Immature natural killer cell (primary cell): Measurements from ENCODE around the gene ATXN1L. TPM values are rescaled to one million over a fixed set of nuclear protein-coding genes. Genes with fewer than 3 reads are reported as not detected.
A peak's percentile ranks its signal among the peaks of the same experiment; 100 is the strongest.

Experiments used
- DNase-seq, 3 donors: peaks; one replicate each; pipeline ENCODE4 v3.0.0; 2022; ENCODE audit warnings: mixed read lengths in 1 of 3
- H3K27ac Mint-ChIP-seq, 6 donors: one replicate each; pipeline ENCODE4 v1.8.0; 2020; ENCODE audit warnings: mixed read lengths in 6 of 6, mild to moderate bottlenecking in 5 of 6, inconsistent platforms in 4 of 6, moderate library complexity in 3 of 6
- H3K27me3 Mint-ChIP-seq, 3 donors: one replicate each; pipeline ENCODE4 v1.8.0; 2020 to 2021; ENCODE audit warnings: low read depth in 3 of 3, mild to moderate bottlenecking in 3 of 3, mixed read lengths in 3 of 3, moderate library complexity in 3 of 3, inconsistent platforms in 1 of 3
- H3K36me3 Mint-ChIP-seq, 3 donors: one replicate each; pipeline ENCODE4 v1.8.0; 2020; ENCODE audit warnings: mixed read lengths in 3 of 3, inconsistent platforms in 2 of 3, mild to moderate bottlenecking in 2 of 3
- H3K4me1 Mint-ChIP-seq, 2 donors: one replicate each; pipeline ENCODE4 v1.8.0; 2020; ENCODE audit warnings: inconsistent platforms in 2 of 2, mild to moderate bottlenecking in 2 of 2, mixed read lengths in 2 of 2, moderate library complexity in 1 of 2
- H3K4me3 Mint-ChIP-seq, 5 donors: one replicate each; pipeline ENCODE4 v1.8.0; 2020; ENCODE audit warnings: mild to moderate bottlenecking in 5 of 5, mixed read lengths in 5 of 5, inconsistent platforms in 3 of 5, moderate library complexity in 3 of 5
- H3K9me3 Mint-ChIP-seq, 6 donors: one replicate each; pipeline ENCODE4 v1.8.0; 2020; ENCODE audit warnings: mild to moderate bottlenecking in 6 of 6, mixed read lengths in 6 of 6, inconsistent platforms in 4 of 6, moderate library complexity in 3 of 6
- polyA plus RNA-seq, 3 donors: library from polyadenylated mRNA; unstranded; fragments of 300-500 nt; fragmentation: Illumina TruSeq; gene quantifications; one replicate each; pipeline ENCODE4 v1.2.3, GENCODE V29; 2021

ATXN1L gene
- polyA plus RNA-seq, 3 donors from 2014 or later, result 9.6 to 18.6 (median 9.8) TPM

- Mint-ChIP-seq H3K27ac (peak within 1 kb of the TSS; percentile 91 to 98 (median 94)), H3K4me1 (peaks cover 48 to 56% of the 10 kb centered on the region in 2 donors)
Measured at GRCh38 chr16:71883849-71884638, 38.3 kb downstream of the ATXN1L start, which contains the start of gene ZNF821. Gene ZNF821 (minus strand): TSS chr16:71884182. CDS start chr16:71879946, 4,236 bp downstream.

DNA sequence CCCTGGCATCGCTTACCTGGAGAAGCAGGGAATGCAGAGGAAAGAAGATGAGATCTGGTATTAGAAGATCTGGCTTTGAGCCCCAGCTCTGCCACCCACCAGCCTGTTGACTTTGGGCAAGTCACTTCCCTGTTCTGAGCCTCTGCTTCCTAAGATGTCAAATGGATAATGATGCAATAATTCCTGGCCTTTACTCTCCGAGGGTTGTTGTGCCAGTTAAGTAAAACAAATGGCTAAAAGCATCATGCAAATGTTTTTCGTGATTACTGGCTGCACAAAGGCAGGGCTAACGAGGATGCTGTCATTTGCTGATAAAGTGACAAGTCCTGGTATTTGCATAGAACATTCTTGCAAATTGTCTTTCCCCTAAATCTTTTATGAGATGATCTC lies 39.5 kb downstream of the ATXN1L start:
- Mint-ChIP-seq H3K27ac (peak overlapping the region; percentile 68 to 96 (median 78)), H3K4me1 (peaks cover 41 to 44% of the 10 kb centered on the region in 2 donors)
- DNase-seq, result no peak

More at GRCh38 chr16:71883849-71884638, 38.3 kb downstream of the ATXN1L start, which contains the start of gene ZNF821:
- H3K36me3 Mint-ChIP-seq, result peaks cover 5 to 10% (median 8%) of the 10 kb centered on the region in 3 donors
- peak; percentile 76 to 81 (median 77) for DNase-seq
- H3K4me3 Mint-ChIP-seq, result peak within 1 kb of the TSS; percentile 93 to 96 (median 95)
- peaks cover 6 to 20% (median 17%) of the 10 kb centered on the region in 3 donors for H3K27me3 Mint-ChIP-seq
- no peaks in the 10 kb centered on the region for H3K9me3 Mint-ChIP-seq

GRCh38 chr16:71889147-71889546 lies 43.4 kb downstream of the ATXN1L start:
- Mint-ChIP-seq H3K36me3 (peaks cover 0 to 4% (median 0%) of the 10 kb centered on the region in 3 donors), H3K4me1 (peaks cover 14 to 19% of the 10 kb centered on the region in 2 donors), H3K27ac (no peak overlapping the region), H3K9me3 (no peaks in the 10 kb centered on the region), H3K4me3 (no peak overlapping the region), H3K27me3 (peaks cover 3 to 11% (median 11%) of the 10 kb centered on the region in 3 donors)
- DNase-seq, result no peak

More for the DNA sequence above, 39.5 kb downstream of the ATXN1L start:
- H3K9me3 Mint-ChIP-seq, result no peaks in the 10 kb centered on the region
- peaks cover 0 to 4% (median 0%) of the 10 kb centered on the region in 3 donors for H3K36me3 Mint-ChIP-seq
- peaks cover 6 to 20% (median 17%) of the 10 kb centered on the region in 3 donors for H3K27me3 Mint-ChIP-seq
- peak overlapping the region; percentile 93 to 96 (median 95) for H3K4me3 Mint-ChIP-seq

GRCh38 chr16:71893888-71894228 lies 48.1 kb downstream of the ATXN1L start:
- H3K27me3 Mint-ChIP-seq, result peaks cover 9 to 20% (median 17%) of the 10 kb centered on the region in 3 donors
- no peaks in the 10 kb centered on the region for H3K9me3 Mint-ChIP-seq
- peak overlapping the region; percentile 95 to 98 (median 97) for H3K4me3 Mint-ChIP-seq
- no peak for DNase-seq
- H3K36me3 Mint-ChIP-seq, result no peaks in the 10 kb centered on the region
- H3K27ac Mint-ChIP-seq, result peak overlapping the region; percentile 94 to 98 (median 97)
- peaks cover 26 to 31% of the 10 kb centered on the region in 2 donors for H3K4me1 Mint-ChIP-seq

DNA sequence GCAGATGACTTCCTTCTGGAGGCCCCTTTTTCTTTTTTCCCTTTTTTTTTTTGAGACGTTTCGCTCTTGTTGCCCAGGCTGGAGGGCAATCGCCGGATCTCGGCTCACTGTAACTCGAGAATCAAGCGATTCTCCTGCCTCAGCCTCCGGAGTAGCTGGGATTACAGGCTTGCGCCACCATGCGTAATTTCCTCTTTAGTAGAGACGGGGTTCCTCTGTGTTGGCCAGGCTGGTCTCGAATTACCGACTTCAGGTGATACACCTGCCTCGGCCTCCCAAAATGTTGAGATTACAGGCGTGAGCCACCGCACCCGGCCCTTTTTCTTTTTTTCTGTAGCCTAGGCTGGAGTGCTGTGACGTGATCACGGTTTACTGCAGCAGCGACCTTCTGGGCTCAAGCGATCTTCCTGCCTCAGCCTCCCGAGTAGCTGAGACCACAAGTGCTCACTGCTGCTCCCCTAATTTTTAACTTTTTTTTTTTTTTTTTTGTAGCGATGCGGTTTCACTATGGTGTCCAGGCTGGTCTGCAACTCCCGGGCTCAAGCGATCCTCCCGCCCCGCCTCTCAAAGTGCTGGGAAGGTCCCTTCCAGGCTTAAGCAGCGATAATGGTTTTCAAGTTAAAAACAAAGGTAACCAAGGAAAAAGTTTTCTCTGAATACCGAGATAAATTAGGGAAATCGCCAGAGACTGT lies 48.6 kb downstream of the ATXN1L start:
- peak overlapping the region; percentile 95 to 98 (median 97) for H3K4me3 Mint-ChIP-seq
- peak; percentile 38 to 46 (median 45) for DNase-seq
- H3K27ac Mint-ChIP-seq, result peak overlapping the region; percentile 94 to 98 (median 97)
- no peaks in the 10 kb centered on the region for H3K9me3 Mint-ChIP-seq
- H3K27me3 Mint-ChIP-seq, result peaks cover 9 to 20% (median 17%) of the 10 kb centered on the region in 3 donors
- no peaks in the 10 kb centered on the region for H3K36me3 Mint-ChIP-seq
- H3K4me1 Mint-ChIP-seq, result peaks cover 31 to 36% of the 10 kb centered on the region in 2 donors

- H3K4me1 Mint-ChIP-seq, result peaks cover 36 to 43% of the 10 kb centered on the region in 2 donors
- DNase-seq, result peak; percentile 97 to 98 (median 97)
- H3K27ac Mint-ChIP-seq, result peak within 1 kb of the TSS; percentile 94 to 98 (median 97)
- H3K27me3 Mint-ChIP-seq, result peaks cover 9 to 20% (median 17%) of the 10 kb centered on the region in 3 donors
- no peaks in the 10 kb centered on the region for H3K36me3 Mint-ChIP-seq
- peak within 1 kb of the TSS; percentile 95 to 98 (median 97) for H3K4me3 Mint-ChIP-seq
- H3K9me3 Mint-ChIP-seq, result no peaks in the 10 kb centered on the region
Measured at GRCh38 chr16:71894921-71895678, 49.3 kb downstream of the ATXN1L start, which contains the start of gene IST1. Gene IST1 (plus strand): TSS chr16:71895531. CDS start chr16:71915641, 20,110 bp downstream.

- peak overlapping the region; percentile 95 to 98 (median 97) for H3K4me3 Mint-ChIP-seq
- peak overlapping the region; percentile 94 to 98 (median 97) for H3K27ac Mint-ChIP-seq
- no peaks in the 10 kb centered on the region for H3K36me3 Mint-ChIP-seq
- peaks cover 9 to 20% (median 17%) of the 10 kb centered on the region in 3 donors for H3K27me3 Mint-ChIP-seq
- H3K9me3 Mint-ChIP-seq, result no peaks in the 10 kb centered on the region
- no peak for DNase-seq
- peaks cover 40 to 50% of the 10 kb centered on the region in 2 donors for H3K4me1 Mint-ChIP-seq
Measured at GRCh38 chr16:71895679-71896365, 50.0 kb downstream of the ATXN1L start.

DNA sequence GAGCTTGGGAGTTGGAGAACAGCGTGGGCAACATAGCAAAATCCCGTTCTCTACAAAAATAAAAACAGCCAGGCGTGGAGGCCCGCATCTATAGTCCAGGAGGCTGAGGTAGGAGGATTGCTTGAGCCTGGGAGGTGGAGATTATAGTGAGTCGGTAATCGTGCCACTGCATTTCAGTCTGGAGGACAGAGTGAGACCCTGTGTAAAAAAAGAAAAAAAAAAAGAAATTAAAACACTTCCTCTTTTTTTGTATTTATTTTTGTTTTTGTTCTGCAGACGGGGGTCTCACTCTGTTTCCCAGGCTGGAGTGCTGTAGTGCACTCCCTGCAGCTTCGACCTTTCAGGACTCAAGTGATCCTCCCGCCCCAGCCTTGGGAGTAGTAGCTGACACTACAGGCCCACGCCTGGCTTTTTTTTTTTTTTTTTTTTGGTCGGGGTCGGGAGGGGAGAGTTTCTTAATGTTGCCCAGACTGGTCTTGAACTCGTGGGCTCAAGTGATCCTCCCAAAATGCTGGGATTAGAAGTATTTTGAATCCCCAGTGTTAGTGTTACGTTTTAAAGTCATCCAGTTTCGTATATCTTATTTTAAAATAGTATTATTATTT lies 51.1 kb downstream of the ATXN1L start:
- H3K27ac Mint-ChIP-seq, result peak overlapping the region; percentile 51 to 97 (median 80)
- H3K4me3 Mint-ChIP-seq, result peak overlapping the region; percentile 95 to 98 (median 97)
- no peak for DNase-seq
- peaks cover 9 to 20% (median 17%) of the 10 kb centered on the region in 3 donors for H3K27me3 Mint-ChIP-seq
- no peaks in the 10 kb centered on the region for H3K9me3 Mint-ChIP-seq
- H3K4me1 Mint-ChIP-seq, result peaks cover 48 to 58% of the 10 kb centered on the region in 2 donors
- H3K36me3 Mint-ChIP-seq, result no peaks in the 10 kb centered on the region

DNA sequence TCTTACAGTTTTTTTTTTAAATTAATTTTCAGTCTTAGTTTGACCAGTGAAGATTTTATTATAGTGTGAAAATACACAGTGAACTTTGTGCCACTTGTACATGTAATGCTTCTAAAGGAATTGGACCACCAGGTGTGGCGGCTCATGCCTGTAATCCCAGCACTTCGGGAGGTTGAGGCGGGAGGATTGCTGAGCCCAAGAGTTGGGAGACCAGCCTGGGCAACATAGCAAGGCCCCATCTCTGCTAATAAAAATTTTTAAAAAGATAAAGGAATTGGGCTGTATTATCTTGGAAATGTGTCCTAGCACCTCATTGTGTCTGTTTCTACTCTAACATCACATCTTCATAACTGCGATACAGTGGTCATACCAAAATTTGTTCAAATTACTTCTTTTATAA lies 53.4 kb downstream of the ATXN1L start:
- peak overlapping the region in 3 of 6 donors; percentile 32 to 53 (median 48) for H3K27ac Mint-ChIP-seq
- H3K36me3 Mint-ChIP-seq, result no peaks in the 10 kb centered on the region
- H3K4me3 Mint-ChIP-seq, result peak overlapping the region in 4 of 5 donors; percentile 24 to 46 (median 42)
- H3K9me3 Mint-ChIP-seq, result no peaks in the 10 kb centered on the region
- DNase-seq, result no peak
- peaks cover 66 to 77% of the 10 kb centered on the region in 2 donors for H3K4me1 Mint-ChIP-seq
- peaks cover 9 to 19% (median 17%) of the 10 kb centered on the region in 3 donors for H3K27me3 Mint-ChIP-seq

DNA sequence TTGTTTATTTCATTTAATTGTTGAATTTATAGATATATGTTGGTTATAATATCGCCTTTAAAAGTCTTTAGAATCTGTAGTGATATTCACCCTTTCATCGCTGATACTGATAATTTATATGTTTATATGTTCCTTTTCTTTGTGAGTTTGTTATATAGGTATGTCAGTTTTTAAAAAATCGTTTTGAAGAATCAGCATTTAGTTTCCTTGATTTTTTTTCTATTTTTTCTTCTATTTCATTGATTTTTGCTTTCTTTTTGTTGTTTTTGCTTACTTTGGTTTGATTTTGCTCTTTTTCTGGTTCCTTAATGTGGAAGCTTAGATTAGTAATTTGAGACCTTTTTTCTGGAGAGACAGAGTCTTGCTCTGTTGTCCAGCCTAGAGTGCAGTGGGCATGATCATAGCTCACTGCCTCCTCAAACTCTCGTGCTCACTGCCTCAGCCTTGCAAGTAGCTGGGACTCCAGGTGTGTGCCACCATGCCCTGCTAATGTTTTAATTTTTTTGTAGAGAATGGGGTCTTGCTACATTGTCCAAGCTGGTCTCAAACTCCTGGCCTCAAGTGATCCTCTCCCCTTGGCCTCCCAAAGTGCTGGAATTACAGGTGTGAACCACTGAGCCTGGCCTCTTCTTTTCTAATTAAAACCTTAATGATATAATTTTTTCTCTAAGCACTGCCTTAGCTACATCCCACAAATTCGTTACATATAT lies 57.0 kb downstream of the ATXN1L start:
- Mint-ChIP-seq H3K4me3 (peak overlapping the region in 4 of 5 donors; percentile 35 to 63 (median 40)), H3K9me3 (no peaks in the 10 kb centered on the region), H3K27ac (peak overlapping the region in 5 of 6 donors; percentile 26 to 71 (median 50)), H3K36me3 (no peaks in the 10 kb centered on the region), H3K4me1 (peaks cover 79 to 88% of the 10 kb centered on the region in 2 donors), H3K27me3 (peaks cover 0 to 2% (median 0%) of the 10 kb centered on the region in 3 donors)
- DNase-seq, result no peak

GRCh38 chr16:71903608-71904007 lies 57.8 kb downstream of the ATXN1L start:
- H3K36me3 Mint-ChIP-seq, result no peaks in the 10 kb centered on the region
- peaks cover 0 to 4% (median 0%) of the 10 kb centered on the region in 3 donors for H3K27me3 Mint-ChIP-seq
- DNase-seq, result no peak
- peak overlapping the region in 3 of 5 donors; percentile 22 to 63 (median 26) for H3K4me3 Mint-ChIP-seq
- peak overlapping the region in 5 of 6 donors; percentile 8 to 64 (median 44) for H3K27ac Mint-ChIP-seq
- peaks cover 87 to 96% of the 10 kb centered on the region in 2 donors for H3K4me1 Mint-ChIP-seq
- no peaks in the 10 kb centered on the region for H3K9me3 Mint-ChIP-seq
